Midbrain (tissue), 1 donor: ENCODE measurements around the gene HS3ST3A1.
"Not testable (repeated sequence)": the region's sequence is repeated elsewhere in the genome, so short reads cannot be mapped to it uniquely, and the experiment has no call there.

Experiments
- DNase-seq: peaks from one replicate; lab custom pipeline; 2025; lab: John Stamatoyannopoulos, UW

HS3ST3A1 gene

GRCh38 chr17:13538841-13539411 lies 62.8 kb downstream of the HS3ST3A1 start:
- no peak for DNase-seq

GRCh38 chr17:13537871-13538643 lies 63.7 kb downstream of the HS3ST3A1 start:
- DNase-seq = no peak

GRCh38 chr17:13537167-13537731 lies 64.5 kb downstream of the HS3ST3A1 start:
- DNase-seq = no peak

GRCh38 chr17:13534946-13535345 lies 66.8 kb downstream of the HS3ST3A1 start:
- no peak for DNase-seq

- no peak for DNase-seq
These were observed 70.0 kb downstream of the HS3ST3A1 start for GRCh38 chr17:13531721-13532120.

GRCh38 chr17:13525876-13526275 lies 75.9 kb downstream of the HS3ST3A1 start:
- DNase-seq = no peak

GRCh38 chr17:13523164-13523563 lies 78.6 kb downstream of the HS3ST3A1 start:
- no peak for DNase-seq

- DNase-seq = no peak
These were observed 79.0 kb downstream of the HS3ST3A1 start for GRCh38 chr17:13522749-13523148.

GRCh38 chr17:13521784-13522183 lies 79.9 kb downstream of the HS3ST3A1 start:
- DNase-seq = no peak

- no peak for DNase-seq
These were observed 80.7 kb downstream of the HS3ST3A1 start for GRCh38 chr17:13520899-13521572.

- DNase-seq = no peak
These were observed 83.3 kb downstream of the HS3ST3A1 start for GRCh38 chr17:13518261-13519000.

GRCh38 chr17:13513039-13513405 lies 88.7 kb downstream of the HS3ST3A1 start:
- DNase-seq = no peak

- DNase-seq = no peak
These were observed 91.7 kb downstream of the HS3ST3A1 start for GRCh38 chr17:13510062-13510461.

- DNase-seq = no peak
These were observed 92.2 kb downstream of the HS3ST3A1 start for GRCh38 chr17:13509527-13509926.

GRCh38 chr17:13508896-13509295 lies 92.8 kb downstream of the HS3ST3A1 start:
- DNase-seq = no peak

- DNase-seq = no peak
These were observed 98.2 kb downstream of the HS3ST3A1 start for GRCh38 chr17:13503526-13503925.

- no peak for DNase-seq
These were observed 99.5 kb downstream of the HS3ST3A1 start for GRCh38 chr17:13502263-13502662.

- no peak for DNase-seq
These were observed 100.8 kb downstream of the HS3ST3A1 start for GRCh38 chr17:13500947-13501346.

- no peak for DNase-seq
These were observed 103.5 kb downstream of the HS3ST3A1 start for GRCh38 chr17:13498184-13498583.

- not testable (repeated sequence) for DNase-seq
These were observed 105.1 kb downstream of the HS3ST3A1 start for GRCh38 chr17:13496553-13497056.

- no peak for DNase-seq
These were observed 106.3 kb downstream of the HS3ST3A1 start for GRCh38 chr17:13495423-13495822.

- no peak for DNase-seq
These were observed 109.0 kb downstream of the HS3ST3A1 start for GRCh38 chr17:13492737-13493122.
